Stimulated activated CD4-positive, alpha-beta T cell treated with anti-CD3 and anti-CD28 coated beads, Interleukin-12 subunit alpha, Interleukin-12 subunit beta, amount 100 ng/mL, for 24 hours (primary cell): ENCODE measurements around the gene CRHR2.

ENCODE experiments used
- DNase-seq, 2 experiments: peaks; one replicate each; pipeline ENCODE4 v3.0.0-alpha.2; 2020; ENCODE audit warnings: low read depth in 2 of 2

The CRHR2 gene

DNA sequence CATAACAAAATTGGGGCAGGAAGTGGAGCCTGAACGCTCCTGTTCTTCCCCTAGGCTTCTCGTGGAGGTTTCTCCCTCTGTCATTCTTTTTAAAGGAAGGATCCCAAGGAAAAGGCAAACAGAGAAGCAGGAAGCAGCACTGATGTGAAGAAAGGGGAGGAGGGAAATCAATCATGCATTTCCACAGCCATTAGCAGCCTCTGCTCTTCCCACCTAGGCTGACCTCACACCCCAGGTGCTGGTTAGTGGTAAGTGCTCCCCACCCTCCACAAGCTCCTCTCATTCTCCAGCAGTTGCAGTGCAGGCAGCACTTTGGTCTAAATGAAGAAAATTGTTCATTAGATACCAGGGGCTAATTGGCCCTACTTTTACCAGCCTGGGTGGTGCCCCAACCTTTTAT is 2.6 kb downstream of the CRHR2 start:
- no peak for DNase-seq

DNA sequence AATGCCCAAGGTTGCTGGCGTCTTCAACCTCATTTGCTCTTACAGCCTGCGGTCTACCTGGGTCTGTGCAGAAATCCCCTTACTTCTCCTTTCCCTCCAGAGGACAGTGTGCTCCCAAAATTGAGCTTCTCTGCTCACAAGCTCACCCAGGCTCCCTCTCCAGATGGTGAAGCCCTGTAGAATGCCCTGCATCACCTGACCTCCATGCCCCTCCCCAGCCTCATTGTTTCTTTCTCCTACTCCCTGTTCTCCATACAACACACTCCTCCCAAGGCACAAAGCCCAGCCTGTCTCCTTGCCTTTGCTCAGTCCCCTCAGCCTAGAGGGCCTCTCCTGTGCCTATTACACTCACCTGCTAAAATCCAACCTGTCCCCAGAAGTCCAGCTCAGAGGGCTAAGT is 3.5 kb downstream of the CRHR2 start:
- no peak for DNase-seq

DNA sequence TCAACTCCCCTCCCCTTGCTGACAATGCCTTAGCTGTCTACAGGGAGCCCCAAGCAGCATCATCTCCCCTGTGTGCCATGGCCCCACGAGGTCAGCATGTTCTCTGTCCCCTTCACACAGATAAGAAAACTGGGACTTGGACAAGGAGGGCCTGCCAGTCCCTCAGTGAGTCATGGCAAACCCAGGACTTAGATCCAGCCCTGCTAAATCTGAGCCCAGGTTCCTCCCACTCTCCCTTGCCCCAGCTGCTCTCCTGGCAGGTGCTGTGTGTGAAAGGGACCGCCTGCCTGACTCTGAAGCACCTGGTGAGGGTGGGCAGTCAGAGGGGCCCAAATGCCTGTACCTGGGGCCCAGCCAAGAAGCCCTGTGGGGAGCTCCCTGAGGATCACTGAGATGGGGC is 7.4 kb downstream of the CRHR2 start:
- no peak for DNase-seq

DNA sequence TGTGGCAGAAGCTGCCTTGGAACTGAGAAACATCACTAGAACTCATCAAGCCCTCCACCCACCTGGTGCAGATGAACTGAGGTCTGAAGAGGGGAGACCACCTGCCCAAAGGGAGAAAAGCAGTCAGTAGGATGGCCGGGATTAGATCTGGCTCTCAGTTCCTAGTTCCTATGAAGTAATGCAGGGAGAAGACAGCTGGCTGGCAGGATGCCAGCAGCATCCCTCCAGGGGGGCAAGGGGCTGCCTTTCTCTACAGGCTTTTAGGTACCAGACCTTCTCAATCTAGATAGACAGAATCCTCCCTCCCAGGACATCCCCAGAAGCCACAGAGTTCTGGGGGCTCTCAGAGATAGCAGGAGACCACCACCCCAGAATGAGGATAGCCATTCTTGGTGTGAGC is 7.8 kb downstream of the CRHR2 start:
- no peak for DNase-seq

DNA sequence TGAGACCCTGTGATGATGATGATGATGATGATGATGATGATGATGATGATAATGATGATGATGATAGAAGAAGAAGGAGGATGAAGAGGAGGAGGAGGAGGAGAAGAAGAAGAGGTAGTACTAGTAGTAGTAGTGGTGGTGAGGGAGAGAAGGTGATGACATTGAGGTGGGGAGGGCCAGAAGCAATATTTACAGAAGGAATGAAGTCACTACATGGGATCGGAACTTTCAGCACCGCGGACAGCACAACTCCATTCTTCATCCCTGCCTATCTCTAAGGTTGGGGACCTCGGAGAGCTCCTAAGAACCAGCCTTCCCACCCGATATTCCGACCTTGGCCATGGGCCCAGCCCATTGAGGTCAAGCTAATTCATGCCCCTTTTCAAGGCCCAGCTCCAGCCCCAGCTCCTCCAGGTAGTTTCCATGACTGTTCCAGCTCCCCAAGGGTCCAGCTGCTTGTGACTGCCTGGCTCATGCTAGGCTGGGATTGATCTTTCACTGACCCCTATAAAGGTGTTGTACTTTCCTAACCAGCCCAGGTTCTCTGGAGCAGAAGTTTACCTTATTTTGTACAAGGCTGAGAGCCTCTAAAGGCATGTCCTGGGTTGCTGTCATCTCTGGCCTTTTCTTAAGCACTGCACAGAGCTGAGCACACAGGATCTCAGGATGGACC is 10.3 kb downstream of the CRHR2 start:
- DNase-seq, result no peak

DNA sequence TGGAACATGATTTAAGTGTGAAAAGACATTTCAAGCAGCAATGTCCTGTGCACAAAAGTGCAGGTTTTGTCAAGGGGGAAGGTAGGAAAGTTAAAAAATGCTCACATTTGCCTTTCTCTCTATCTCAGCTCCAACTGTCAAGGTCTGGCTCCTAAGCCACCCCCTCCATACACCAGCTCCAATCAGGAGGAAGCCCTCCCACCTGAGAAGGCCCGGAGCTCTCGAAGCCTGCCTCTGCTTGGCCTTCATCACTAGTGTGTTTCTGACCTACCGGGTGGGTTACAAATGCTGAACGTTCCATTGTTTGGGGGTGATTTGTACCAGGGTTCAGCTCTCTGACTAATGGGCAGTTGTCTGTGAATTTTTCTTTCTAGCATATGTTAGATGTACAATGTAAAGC is 14.2 kb downstream of the CRHR2 start:
- DNase-seq, result no peak

DNA sequence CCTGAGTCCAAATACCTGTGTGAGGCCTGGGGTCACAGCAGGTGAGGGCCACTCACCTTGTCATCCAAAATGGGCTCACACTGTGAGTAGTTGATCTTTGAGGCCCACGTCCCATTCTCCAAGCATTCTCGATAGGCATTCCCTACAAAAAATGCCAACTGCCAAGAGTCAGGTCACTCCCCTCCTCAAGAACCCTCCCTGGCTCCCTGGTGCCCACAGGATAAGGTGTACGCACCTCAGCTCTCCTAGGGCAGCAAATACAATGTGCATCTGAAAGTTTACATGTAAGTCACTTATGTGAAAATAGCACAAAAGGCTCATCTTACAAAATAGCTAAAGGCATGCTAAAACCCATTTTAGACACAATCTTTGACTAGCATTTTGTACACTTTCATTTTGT is 15.1 kb downstream of the CRHR2 start:
- DNase-seq, result no peak

DNA sequence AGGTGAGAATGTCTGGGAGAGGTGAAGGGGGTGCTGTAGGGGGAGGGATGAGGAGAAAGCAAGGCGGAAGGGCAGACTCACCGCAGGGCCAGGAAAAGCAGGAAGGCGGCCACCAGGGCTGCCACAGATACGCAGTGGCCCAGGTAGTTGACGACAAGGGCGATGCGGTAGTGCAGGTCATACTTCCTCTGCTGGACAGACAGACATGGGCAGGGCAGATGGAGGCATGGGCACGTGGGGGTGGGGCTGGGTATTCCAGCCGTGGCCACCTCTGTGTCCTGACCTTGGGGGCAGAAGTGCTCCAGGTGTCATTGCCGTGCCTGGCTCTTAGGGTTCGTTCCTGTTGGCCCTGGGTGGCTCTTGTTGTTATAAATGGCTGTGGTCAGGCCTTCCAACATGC is 16.8 kb downstream of the CRHR2 start:
- no peak for DNase-seq

DNA sequence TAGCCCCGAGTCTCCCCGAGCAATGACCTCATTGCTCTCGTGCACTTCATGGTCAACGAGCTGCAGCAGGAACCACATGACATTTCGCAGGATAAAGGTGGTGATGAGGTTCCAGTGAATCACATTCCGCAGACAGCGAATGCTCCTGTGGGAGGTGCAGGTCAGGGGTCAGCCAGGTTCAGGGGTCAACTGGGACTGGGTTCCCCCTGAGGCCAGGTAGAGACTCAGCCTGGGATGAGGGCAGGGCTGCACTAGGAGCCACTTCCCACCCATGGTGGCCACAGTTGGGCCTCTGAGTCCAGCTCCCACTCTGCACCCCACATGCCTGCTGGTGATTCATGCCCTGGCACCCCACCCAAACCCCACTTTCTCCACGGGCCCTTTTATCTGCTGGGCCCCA is 17.2 kb downstream of the CRHR2 start:
- no peak for DNase-seq

DNA sequence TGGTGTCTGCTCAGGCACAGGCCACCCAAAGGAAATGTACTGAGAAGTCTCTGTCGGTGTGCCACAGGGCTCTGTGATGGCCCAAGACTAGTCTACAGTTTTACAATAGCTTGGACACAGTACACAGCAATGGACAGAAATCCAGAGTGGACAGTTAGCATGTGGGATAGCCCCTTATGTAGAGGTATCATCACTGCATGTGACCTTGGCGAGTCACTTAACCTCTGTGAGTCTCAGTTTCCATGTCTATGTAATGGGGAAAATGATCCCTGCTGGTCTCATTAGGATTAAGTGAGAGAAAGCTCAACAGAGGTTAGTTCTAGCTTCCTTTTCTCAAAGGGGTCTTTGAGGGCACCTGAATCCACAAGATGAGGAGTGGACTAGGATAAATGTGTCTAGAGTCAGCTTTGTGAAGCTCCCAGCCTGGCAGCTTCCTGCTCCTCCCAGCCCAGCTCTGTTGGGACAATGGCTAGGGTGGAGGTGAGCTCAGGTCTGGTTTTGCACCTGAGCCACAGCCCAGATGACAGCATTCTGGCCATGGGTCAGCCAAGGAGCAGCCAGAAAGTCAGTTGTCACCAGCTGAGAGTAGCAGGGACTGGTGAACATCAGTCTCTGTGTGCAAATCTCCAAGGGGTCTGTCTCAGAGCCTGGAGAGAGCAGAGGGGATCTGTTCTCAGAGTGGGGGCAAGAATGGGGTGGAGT is 17.9 kb downstream of the CRHR2 start:
- no peak for DNase-seq

DNA sequence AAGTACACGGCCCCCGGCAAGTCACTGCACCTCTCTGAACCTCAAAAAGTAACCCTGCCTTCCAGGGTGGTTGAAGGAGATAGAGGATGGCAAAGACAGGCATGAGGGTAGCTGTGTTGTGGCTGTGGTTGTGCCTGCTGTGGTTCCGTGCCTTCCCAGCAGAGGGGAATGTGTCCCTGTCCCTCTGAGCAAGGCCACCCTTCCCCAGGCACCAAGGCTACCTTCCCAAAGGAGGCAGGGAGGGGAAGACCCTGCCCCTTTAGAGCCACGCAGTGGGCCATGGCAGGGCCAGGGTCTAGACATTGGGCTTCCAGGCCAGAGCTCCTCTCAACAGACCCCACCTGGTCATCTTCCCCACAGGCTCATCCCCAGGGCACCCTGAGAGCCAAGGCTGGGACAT is 18.8 kb downstream of the CRHR2 start:
- DNase-seq, result no peak

DNA sequence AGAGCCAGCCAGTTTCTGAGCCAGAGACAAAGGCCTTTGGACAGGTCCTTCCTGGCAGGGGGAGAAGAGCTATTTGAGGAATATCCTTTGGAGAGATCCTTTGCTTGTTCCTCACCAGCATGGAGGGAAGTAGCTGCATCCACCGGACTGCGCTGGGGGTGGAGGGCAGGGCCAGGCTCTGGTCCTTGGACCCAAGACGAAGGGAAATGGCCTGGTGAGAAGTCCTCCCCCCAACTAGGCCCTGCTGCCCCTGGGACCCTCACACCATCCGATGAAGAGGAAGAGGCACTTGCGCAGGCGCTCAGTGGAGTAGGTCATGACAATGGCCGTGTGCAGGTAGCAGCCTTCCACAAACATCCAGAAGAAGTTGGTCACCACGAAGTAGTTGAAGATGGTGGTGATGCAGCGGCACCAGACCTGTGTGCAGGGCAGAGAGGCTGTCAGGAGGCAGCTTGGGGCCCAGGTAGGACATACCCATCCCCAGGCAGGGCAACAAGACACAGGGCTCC is 19.8 kb downstream of the CRHR2 start:
- no peak for DNase-seq

DNA sequence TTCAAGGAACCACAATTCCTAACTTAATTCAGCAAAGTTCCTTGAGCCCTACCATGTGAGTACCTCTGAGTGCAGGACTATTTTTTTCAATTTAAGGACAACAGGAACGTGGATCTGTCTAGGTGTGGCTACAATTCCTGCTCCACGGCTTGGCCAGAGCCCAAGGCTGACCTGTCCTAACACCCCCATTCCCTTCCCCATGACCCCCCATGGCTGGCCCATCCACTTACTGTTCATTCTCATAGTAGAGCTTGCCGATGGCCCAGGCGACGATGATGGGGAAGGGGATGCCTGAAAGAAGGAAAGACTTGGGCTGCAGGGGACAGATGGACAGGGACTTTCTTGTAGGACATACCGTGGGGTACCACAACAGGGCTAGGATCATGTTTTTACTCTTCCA is 20.3 kb downstream of the CRHR2 start:
- no peak for DNase-seq

DNA sequence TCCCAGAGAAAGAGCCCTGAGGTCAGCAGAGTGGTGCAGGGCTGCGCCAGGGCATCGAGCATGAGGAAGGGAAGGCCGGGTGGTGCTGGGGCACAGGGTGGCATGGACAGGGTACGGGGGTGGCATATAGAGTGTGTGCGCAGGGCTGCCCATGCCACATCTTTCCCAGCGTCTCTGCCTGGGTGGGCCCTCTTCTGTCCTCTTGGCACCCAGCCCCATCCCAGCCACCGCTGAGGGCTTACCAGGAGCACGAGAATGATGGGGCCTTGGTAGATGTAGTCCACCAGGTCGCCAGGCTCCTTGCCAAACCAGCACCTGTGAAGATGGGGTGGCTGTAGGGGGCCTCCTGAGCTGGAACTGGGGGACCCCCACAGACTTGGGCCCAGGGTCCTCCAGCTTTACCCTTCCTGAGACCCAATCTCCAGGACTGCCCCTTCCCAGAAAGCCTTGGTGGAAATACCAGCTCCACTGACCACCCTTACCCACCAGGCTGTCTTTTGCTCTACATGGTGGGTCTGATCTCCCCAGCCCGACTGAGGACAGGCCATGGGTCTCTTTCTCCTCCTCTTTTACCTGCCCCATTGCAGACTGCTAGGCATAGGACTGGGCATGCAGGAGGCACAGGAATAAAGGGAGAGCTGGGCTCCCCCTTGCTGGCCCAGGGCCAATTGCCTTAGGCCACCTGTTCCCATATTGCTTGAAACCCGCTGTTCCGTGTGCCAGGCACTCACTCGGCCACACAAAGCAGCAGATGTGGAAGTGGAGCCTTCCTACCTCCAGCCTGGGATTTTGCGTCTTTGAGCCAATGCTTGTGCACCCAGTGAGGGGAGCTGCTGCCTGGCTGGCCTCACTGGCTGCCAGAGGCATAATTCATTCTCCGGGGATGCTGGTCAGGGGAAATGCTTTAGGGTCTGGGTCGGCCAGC is 21.7 kb downstream of the CRHR2 start:
- no peak for DNase-seq

DNA sequence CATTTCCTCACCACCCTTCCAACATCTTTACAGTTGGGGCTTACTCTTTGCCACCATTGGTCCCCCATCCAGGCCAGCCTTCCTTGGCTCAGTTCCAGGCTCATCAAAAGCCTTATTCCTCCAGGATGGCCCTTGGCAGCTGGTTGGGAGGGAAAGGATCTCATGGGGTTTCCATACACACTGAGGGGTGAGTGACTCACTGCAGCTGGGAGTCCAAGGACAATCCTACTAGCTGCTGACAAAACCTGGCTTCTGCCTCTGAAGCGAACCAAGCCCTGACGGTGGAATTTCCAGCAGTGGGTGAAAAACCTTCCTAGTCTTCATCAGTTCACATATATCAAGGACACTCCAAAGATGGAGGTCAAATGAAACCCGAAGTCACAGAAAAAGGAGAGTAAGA is 22.9 kb downstream of the CRHR2 start:
- DNase-seq, result no peak

DNA sequence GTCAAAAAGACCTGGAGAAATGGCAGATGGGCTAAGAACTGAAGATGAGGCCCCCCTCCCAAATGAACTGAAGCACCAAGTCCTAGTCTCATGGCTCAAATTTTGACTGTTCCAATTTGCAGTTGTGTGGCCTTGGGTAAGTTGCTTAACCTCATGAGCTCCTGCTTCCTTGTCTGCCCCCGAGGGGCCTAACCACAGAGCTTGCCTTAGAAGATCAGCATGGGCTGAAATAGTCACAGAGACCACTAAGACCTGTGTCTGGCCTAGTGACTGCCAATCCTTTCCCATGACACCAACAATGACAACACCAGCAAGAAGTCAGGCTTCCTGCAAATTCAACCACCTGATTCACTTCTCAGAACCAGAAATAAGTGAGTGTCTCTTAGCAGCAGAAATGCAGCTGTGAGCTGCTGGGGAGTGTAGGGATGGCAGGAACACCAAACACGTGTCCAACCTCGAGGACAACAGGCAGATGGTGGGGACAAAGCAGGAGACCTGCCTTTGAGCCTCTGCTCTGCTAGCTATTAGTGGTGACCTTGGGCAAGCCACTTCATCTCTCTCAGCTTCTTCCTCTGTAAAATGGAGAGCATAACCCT is 23.7 kb downstream of the CRHR2 start:
- no peak for DNase-seq

DNA sequence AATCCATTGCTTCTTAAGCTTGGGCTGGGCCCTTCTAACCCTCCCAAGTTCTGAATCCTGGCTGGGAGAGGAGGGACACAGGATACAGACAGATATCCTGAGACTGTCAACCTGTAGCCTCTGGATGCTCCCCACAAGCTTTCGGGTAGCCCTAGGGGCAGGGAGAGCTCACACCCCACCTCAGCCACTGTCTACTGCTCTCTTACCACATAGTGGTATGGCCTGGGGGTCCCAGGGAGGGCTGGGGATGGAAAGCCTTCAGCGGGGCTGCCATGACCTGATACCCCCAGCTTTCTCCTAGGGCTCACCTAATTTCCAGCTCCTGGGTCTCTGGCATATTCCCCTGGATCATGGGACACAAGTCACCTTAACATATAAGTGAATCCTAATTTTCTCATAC is 25.1 kb downstream of the CRHR2 start:
- DNase-seq, result no peak

DNA sequence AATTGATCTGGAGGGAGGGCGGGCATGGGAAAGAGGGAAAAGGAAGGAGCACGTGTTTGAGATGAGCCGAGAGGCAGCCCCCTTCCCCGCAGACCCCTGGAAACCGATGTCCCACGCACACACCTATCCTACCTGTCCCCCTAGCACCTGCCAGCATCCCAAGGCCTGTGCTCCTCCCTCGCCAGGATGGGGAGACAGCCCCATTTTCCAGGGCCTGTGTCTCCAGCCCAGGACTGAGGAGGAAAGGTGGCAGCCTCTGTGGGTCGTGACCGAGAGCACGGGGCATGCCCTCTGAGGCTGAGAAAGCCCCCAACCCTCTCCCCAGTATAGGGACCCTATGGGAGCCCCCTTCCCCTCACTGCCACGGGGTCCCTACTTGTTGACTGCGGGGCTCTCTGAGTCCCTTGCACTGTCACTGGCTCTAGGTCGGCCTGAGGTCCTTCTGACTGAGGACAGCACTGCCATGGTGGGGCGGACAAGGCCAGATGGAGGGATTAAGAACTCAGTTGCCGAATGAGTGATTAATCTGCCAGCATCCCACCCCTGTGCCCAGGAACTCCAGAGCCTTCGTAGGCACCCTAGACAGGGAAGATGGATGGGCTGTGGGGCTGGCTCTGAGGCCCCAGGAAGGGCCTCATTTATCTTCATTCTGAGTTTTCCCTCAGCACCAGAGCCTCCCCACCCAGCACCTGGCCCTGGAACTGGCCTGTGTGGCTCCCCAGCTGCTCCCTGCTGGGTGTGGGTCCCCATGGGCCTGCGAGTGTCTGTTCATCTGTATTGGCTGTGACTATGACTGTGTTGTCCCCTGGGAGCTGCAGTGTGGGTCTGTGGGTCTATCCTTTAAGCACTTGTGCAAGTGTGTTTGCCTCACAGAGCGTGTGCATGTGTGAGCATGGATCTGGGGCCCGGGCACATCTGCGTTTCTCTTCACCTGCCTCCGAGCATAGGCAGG is 26.0 kb downstream of the CRHR2 start:
- DNase-seq, result no peak

DNA sequence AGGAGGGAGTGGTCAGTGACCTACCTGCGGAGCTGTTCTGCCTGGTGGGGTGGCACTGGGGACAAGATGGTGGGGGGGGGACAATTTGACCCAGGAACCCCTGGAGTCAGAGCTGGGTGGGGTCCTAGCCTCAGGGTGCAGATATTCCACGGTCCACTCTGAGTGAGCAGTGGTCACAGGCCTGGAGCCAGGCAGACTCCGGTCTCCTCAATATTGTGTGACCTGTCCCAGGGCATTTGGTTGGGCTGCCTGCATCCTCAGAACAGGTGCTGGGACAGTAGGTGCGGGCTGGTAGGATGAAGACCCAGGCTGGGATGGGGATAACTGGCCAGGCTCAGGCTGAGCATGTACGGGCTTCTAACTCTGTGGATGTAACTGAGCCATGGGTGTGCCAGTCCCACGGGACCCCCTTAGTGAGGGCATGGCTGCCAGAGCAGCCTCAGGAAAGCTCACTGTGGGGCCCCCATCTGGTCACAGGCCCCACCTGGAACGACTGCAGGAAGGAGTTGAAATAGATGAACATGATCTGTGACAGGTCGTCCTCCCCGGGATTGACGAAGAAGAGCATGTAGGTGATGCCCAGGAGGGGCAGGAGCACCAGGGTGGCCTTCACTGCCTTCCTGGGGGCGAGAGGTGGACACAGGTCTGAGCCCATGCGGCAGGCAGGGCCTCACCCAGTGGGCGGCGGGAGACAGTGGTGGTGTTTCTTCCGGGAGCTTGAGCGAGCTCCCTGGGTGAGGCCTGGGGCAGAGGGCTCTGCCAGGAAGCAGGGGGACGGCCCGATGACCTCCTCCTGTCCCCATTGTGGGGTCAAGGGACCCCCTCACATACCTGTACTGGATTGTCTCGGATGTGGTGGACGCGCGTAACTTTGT is 26.9 kb downstream of the CRHR2 start:
- no peak for DNase-seq
